HFFc6 (cell line): ENCODE data around the gene XAGE3. TPM values are rescaled to one million over a fixed set of nuclear protein-coding genes. Genes with fewer than 3 reads are reported as not detected.
"Not testable (repeated sequence)": the region's sequence is repeated elsewhere in the genome, so short reads cannot be mapped to it uniquely, and the experiment has no call there.

Experiments used
- DNase-seq: peaks from one replicate; pipeline ENCODE4 v3.0.0-alpha.2; 2018
- H3K27ac Mint-ChIP-seq: 2 replicates; pipeline ENCODE4 v1.8.0; 2020; ENCODE audit warnings: mild to moderate bottlenecking, mixed read lengths
- H3K27me3 Mint-ChIP-seq: 2 replicates; pipeline ENCODE4 v1.8.0; 2021; ENCODE audit warnings: mild to moderate bottlenecking, moderate library complexity, mixed read lengths; ENCODE audit not compliant: insufficient read depth
- H3K36me3 Mint-ChIP-seq: 2 replicates; pipeline ENCODE4 v1.8.0; 2021; ENCODE audit warnings: low read depth, mixed read lengths
- H3K4me1 Mint-ChIP-seq: 2 replicates; pipeline ENCODE4 v1.8.0; 2020; ENCODE audit warnings: low read depth, mixed read lengths
- H3K4me3 Mint-ChIP-seq: 2 replicates; pipeline ENCODE4 v1.8.0; 2020; ENCODE audit warnings: mild to moderate bottlenecking, moderate library complexity, mixed read lengths
- H3K9me3 Mint-ChIP-seq: 2 replicates; pipeline ENCODE4 v1.8.0; 2020; ENCODE audit warnings: mild to moderate bottlenecking, mixed read lengths
- CTCF ChIP-seq: fragments of 200-600 bp; sonication (generic); IDR thresholded peaks from 2 replicates; pipeline ENCODE4 v1.5.0; 2021; ENCODE audit warnings: antibody characterized with exemption, mild to moderate bottlenecking
- total RNA-seq, 6 experiments: library from RNA; stranded (reverse); fragmentation: NEBNext Ultra II Directional; extraction: Animal tissue kit (Norgen Biotek cat#: 25700); gene quantifications; 2 replicates in 1 of 6; 3 replicates in 5 of 6; pipeline ENCODE4 v1.2.3, GENCODE V29; 2021

Gene XAGE3
- total RNA-seq, 6 experiments from 2014 or later, result not detected

- not testable (repeated sequence) for H3K27ac Mint-ChIP-seq, H3K4me3 Mint-ChIP-seq
Observed at GRCh38 chrX:52876386-52876785, 8.5 kb upstream of the XAGE3 start.

GRCh38 chrX:52875436-52875835 is 7.6 kb upstream of the XAGE3 start:
- not testable (repeated sequence) for H3K4me3 Mint-ChIP-seq, DNase-seq, H3K27ac Mint-ChIP-seq, H3K36me3 Mint-ChIP-seq, H3K27me3 Mint-ChIP-seq, H3K4me1 Mint-ChIP-seq, H3K9me3 Mint-ChIP-seq

More at GRCh38 chrX:52876386-52876785, 8.5 kb upstream of the XAGE3 start:
- H3K9me3 Mint-ChIP-seq, H3K36me3 Mint-ChIP-seq, H3K27me3 Mint-ChIP-seq, H3K4me1 Mint-ChIP-seq, DNase-seq: not testable (repeated sequence)

- no peak for DNase-seq
- no peak overlapping the region for H3K27ac Mint-ChIP-seq
- H3K36me3 Mint-ChIP-seq, result no peaks in the 10 kb centered on the region
- no peaks in the 10 kb centered on the region for H3K9me3 Mint-ChIP-seq
- TF ChIP-seq CTCF, result no peak
- no peak overlapping the region for H3K4me3 Mint-ChIP-seq
- no peaks in the 10 kb centered on the region for H3K4me1 Mint-ChIP-seq
- peaks cover 2% of the 10 kb centered on the region for H3K27me3 Mint-ChIP-seq
Observed at GRCh38 chrX:52874661-52875060, 6.8 kb upstream of the XAGE3 start.

GRCh38 chrX:52873825-52874224 is 5.9 kb upstream of the XAGE3 start:
- DNase-seq, H3K36me3 Mint-ChIP-seq, H3K27ac Mint-ChIP-seq, H3K4me3 Mint-ChIP-seq, H3K9me3 Mint-ChIP-seq, H3K27me3 Mint-ChIP-seq, H3K4me1 Mint-ChIP-seq: not testable (repeated sequence)

GRCh38 chrX:52870046-52870445 is 2.2 kb upstream of the XAGE3 start:
- TF ChIP-seq CTCF, result no peak
- Mint-ChIP-seq H3K27me3 (no peaks in the 10 kb centered on the region; the same call in none of the 2 replicates), H3K36me3 (no peaks in the 10 kb centered on the region), H3K4me3 (no peak overlapping the region), H3K4me1 (no peaks in the 10 kb centered on the region), H3K27ac (no peak overlapping the region), H3K9me3 (no peaks in the 10 kb centered on the region)
- no peak for DNase-seq

GRCh38 chrX:52865343-52865998 is 2.4 kb downstream of the XAGE3 start:
- no peak for DNase-seq
- no peaks in the 10 kb centered on the region for H3K4me1 Mint-ChIP-seq
- no peaks in the 10 kb centered on the region for H3K9me3 Mint-ChIP-seq
- no peak for TF ChIP-seq CTCF
- H3K4me3 Mint-ChIP-seq, result no peak overlapping the region
- H3K27ac Mint-ChIP-seq, result no peak overlapping the region
- H3K27me3 Mint-ChIP-seq, result no peaks in the 10 kb centered on the region; the same call in 1 of the 2 replicates
- H3K36me3 Mint-ChIP-seq, result no peaks in the 10 kb centered on the region

- not testable (repeated sequence) for H3K27me3 Mint-ChIP-seq, DNase-seq, H3K9me3 Mint-ChIP-seq, H3K4me3 Mint-ChIP-seq, H3K36me3 Mint-ChIP-seq, H3K27ac Mint-ChIP-seq
- H3K4me1 Mint-ChIP-seq, result peaks cover 17% of the 10 kb centered on the region
Observed at GRCh38 chrX:52856991-52857525, 10.8 kb downstream of the XAGE3 start.
